B cell (primary cell): ENCODE results near the gene CDK11A.

Experiments
- EZH2 ChIP-seq: IDR thresholded peaks from 2 replicates; pipeline ENCODE4 v1.6.1; 2012; ENCODE audit warnings: borderline replicate concordance, low read depth, mild to moderate bottlenecking, moderate library complexity, low read length; ENCODE audit not compliant: insufficient read depth, poor library complexity, severe bottlenecking
- TF ChIP-seq, protein P1 (sequence below): fragments of 200-600 bp; IDR thresholded peaks from one replicate; pipeline ENCODE4 v1.8.0; 2022; ENCODE audit warnings: antibody characterized with exemption, mild to moderate bottlenecking

GRCh38 chr1:1664941-1665814 lies 59.0 kb downstream of the CDK11A start:
- TF ChIP-seq, protein P1, sequence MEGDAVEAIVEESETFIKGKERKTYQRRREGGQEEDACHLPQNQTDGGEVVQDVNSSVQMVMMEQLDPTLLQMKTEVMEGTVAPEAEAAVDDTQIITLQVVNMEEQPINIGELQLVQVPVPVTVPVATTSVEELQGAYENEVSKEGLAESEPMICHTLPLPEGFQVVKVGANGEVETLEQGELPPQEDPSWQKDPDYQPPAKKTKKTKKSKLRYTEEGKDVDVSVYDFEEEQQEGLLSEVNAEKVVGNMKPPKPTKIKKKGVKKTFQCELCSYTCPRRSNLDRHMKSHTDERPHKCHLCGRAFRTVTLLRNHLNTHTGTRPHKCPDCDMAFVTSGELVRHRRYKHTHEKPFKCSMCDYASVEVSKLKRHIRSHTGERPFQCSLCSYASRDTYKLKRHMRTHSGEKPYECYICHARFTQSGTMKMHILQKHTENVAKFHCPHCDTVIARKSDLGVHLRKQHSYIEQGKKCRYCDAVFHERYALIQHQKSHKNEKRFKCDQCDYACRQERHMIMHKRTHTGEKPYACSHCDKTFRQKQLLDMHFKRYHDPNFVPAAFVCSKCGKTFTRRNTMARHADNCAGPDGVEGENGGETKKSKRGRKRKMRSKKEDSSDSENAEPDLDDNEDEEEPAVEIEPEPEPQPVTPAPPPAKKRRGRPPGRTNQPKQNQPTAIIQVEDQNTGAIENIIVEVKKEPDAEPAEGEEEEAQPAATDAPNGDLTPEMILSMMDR, result no peak
- TF ChIP-seq EZH2, result no peak
